Activated CD4-positive, alpha-beta T cell treated with anti-CD3 and anti-CD28 coated beads, Interleukin-2, amount 50 U/mL, for 1 hour (primary cell): Measurements from ENCODE around the gene RELL2.

ENCODE experiments used
- DNase-seq: peaks from one replicate; pipeline ENCODE4 v3.0.0-alpha.2; 2020

RELL2 gene

DNA sequence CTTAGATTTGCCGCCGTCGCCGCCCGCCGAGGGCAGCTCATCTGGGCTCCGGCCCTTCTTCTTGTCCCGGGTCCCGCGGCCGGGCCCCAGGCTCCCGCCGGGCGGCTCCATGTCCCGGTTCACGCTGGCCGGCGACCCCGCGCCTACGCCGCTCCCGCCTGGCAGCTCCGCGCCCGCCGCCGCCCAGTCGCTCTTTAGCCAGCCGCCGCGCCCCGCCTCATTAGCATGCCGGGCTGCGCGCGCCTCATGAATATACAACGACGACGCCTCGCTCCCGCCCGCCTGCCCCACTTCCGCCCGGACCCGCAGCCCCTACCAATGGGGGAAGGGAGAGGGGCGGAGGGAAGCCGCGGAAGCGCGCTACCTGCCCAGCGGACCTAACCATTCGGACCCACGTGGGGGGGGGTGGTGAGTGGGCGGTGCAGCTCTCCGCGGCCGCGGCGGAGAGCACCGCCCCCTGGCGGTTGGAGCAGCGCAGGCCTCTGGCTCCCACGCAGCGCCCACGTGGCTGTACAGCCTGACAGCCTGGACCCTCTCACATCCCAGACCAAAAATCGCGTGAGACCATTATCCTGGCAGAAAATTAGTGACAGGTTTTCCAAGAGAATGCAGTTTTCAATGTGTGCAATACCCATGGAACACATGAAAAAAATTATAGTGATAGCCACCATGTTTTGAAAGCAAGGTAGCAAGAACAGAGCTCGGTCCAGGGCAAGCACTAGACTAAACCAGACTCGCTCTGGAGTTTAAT, 17.8 kb upstream of the RELL2 start, which contains the start of gene DIAPH1:
Gene DIAPH1, minus strand, starts transcription at position 197 of the 751 bp plus-strand sequence. Its CDS starts 86 bp downstream, at position 111.
- peak; percentile 98 for DNase-seq

DNA sequence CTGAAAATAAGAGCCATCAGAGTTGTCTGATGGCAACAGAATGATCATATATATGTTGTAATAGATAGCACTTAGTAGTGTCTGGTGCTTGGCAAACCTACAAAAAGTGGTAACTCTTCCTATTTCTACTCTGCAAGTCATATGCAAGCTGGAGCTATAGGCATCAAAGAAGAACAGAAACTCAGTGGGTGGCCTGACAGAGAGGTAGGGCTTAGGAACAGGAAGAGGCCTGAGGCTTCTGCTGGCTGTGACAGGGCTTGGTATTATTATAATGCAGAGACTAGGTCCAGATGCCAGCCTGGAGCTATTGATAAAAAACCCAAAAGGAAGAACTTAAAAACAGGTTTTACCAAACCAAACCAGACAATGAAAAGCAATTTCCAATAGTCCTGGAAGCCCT, 13.6 kb upstream of the RELL2 start:
- DNase-seq, result no peak

DNA sequence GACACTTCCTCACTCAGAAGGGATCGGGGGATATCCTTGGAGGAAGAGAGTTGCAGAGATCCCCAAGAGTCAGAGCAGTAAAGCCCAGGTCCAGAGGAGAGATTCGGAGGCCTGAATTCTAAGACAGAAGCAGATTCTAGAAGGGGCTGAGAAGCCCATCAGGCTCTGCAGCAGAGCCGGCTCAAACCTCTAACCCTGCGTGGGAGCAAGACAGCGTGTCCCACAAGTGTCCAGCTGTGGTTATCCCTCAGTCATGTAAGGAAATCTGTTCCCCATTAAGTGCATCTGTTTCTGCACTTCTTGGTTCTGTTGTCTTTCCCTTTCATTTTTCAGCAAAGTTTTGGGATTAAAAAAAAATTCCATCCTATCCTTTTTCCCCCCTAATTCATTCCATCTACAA, 13.2 kb upstream of the RELL2 start:
- DNase-seq, result no peak

DNA sequence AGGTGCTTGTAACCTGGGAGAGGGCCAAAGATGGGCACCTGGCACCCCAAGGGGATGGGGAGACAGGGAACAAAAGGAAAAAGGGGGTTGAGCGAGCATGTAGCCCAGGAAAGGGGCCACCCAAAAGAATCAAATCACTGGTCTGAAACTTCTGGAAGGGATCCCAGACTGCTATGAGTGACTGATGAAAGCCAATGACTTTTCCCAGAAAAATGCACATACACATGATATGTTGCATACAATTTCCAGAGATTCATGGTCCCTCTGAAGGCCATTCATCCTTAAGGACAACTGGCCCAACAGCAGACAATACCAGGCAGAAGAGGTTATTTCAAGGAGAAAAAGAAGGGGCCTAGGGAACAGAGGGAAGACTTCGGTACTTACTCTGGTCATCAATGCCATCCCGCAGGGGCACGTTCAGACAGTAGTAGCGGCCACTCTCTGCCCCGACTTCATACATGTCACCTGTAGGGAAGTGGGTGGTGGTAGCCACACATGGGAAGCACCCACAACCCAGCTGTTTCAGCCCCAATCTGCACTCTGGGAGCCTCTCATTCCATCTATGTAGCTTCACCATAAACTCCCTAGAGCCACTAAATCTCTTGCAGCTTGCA, 8.5 kb upstream of the RELL2 start:
- no peak for DNase-seq

DNA sequence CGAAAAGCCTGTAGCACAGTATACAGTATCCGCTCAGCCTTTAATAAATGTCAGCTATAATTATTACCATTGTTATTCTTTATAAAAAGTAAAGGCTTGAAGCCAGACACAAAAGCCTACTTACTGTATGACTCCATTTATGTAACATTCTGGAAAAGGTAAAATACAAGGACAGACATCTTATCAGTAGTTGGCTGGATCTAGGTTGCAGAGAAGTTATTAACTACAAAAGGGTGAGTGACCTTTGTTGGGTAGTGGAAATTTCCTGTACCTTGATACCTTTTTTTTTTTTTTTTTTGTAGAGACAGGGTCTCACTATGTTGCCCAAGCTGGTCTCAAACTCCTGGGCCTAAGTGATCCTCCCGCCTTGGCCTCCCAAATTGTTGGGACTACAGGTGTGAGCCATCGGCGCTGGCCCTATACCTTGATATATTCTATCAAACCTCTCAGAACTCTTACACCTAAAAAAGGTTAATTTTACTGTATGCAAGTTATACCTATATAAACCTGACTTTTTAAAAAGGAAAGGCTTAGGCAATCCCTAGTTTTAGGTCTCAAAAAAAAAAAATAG, 6.1 kb upstream of the RELL2 start:
- DNase-seq, result no peak

DNA sequence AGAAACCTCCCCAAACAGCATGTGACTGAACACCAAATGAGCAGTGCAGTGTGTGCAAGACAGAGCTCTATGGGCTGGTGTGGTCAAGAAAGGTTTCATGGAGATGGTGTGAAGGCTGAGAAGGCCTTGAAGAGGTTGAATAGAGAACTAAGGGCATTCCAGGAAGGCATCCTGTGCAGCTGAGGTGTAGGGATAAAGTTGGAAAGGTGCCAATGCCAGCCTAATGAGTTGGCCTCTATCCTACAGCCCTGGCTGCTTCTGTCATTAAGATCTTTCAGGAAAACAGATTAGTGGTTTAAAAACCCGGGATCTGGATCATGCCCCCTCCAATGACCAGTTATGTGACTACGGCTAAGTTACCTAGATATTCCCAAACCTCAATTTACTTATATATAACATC, 4.1 kb upstream of the RELL2 start:
- DNase-seq, result no peak

DNA sequence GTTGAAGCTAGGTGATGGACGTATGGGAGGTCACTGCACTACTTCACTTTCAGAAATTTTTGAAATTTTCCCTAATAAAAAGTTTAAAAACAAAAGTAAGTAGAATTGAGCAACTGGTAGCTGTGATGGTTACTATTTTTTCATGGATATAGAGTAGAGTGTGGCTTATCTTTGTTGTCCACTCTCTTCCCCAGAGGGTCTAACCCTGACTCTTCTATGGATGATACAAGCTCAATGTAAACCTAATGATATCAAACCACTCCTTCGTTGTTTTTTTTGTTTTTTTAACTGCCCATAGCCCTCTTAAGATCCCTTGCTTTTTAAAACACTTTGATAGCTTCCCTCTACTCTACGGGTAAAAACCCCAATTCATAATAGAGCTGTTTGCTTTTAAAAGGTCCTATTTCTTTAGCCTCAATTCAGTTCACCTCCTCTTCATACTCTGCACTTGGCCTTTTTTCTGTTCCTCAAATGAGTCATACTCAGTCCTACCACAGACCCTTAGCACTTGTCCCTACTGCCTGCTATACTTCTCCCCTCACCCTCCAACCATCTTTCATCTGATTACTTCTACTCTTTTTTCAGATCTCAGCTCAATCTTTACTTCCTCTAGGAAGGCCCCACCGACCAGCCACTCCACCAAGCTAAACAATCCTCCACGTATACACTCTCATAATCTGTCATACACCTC, 2.8 kb upstream of the RELL2 start:
- DNase-seq, result no peak

DNA sequence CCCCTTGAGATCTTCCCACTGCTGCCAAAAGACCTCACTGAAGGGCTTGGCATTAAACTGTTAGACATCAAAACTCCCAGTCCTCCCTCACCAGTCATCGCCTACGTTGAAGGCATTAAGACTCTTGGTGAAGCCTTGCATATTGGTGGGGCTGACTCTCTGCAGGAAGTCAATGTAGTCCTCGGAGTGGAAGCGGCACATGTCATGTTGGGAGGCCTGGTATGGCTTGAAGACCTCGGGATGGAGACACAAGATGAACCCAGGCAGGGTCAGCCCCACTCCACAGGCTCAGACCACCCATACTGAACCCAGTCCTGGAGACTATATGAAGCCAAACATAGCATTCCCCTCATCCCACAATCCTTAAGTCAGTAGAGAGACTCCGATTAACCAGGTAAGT, 2.1 kb upstream of the RELL2 start:
- no peak for DNase-seq

DNA sequence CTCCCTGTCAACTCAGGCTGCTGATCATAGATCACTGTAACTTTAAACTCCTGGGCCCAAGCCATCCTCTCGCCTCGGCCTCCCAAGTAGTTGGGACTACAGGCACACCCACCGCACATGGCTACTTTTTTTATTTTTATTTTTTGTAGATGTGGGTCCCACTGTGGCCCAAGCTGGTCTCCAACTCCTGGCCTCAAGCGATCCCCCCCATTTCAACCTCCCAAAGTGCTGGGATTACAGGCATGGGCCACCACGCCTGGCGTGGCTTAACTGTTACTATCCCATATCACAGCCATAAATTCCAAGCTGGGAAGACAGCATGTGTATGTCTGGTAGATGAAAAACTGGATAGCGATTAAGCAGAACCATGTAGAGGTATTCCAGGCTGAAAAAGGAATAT, 1.2 kb upstream of the RELL2 start:
- DNase-seq, result no peak

DNA sequence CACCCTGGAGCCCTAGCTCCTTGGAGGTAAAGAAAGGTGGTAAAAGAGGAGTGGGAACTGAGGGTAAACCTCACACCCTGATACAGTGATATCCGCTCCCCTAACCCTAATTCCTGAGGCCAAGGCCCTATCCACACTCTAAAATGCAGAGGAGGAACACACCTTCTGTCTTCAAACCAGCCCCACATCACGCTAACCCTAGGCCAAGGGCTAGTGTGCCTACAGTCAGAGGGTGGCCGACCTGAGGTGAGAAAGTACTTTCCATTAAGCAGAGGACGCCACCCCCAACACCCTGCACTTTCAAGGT, 738 bp upstream of the RELL2 start:
- DNase-seq, result no peak

DNA sequence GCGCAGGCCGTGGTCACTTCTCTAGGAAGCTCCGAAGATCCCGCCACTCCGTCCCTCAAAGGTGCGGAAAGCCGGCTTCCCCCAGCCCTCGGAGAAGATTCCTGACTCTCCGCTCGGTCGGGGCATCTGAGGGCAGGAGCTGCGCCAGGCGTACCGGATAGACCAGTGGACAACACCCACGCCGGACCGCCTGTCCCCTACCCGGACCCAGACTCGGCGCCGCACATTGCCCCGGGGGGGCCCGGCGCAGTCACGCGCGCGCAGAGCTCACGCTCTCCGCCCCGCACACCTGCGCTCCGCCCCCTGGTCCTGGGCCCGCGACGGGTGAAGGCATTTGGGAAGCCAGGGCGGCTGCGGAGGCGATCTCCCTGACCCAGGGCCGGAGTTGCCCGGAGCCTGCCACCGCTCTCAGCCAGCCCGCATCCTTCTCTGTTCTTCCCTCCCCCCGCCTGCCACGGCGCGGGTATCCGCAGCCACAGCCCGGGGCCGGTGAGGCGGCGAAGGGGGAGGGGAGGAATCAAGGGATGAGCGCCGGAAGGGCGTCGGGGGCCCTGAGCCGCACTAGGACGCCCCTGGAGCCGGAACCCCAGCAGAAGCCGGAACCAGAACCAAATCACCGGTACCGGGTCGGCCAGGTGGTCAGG, 448 bp downstream of the RELL2 start:
- peak; percentile 46 for DNase-seq

DNA sequence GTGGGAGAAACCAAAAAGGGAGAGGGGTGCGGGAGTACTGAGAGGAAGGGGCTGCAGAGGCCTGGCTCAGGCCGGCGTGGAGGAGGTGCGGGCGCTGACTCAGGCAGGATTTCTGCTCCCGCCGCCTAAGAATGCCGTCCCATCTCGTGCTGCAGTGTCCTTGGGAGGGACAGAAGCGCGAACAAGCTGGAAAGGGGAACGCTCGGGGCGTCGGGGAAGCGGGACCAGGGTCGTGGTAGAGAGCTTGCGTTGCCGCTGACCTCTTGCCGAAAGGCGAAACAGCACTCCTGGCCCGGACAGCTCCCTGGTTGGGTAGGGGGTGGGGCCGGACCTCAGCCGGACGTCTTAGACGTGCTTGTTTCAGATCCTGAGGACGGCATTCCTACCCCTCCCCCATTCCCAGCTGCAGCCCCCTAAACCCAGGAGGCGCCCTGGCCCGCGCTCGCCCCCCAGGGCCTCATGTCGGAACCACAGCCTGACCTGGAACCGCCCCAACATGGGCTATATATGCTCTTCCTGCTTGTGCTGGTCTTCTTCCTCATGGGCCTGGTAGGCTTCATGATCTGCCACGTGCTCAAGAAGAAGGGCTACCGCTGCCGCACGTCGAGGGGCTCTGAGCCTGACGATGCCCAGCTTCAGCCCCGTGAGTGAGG, 1.1 kb downstream of the RELL2 start:
- DNase-seq, result peak; percentile 55

DNA sequence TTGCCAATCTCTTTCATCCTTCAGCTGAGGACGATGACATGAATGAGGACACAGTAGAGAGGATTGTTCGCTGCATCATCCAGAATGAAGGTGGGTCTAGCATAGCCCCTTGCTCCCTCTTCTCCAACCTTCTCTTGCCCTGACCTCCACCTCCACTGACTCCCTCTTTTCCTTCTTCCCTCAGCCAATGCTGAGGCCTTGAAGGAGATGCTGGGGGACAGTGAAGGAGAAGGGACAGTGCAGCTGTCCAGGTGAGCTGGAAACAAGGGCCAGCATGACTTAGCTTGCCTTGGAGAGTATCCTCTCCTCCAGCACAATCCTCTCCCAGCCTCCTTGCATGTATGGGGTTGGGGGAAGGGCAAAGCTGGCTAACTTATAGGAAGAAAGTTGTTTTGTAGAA, 2.0 kb downstream of the RELL2 start:
- DNase-seq, result no peak

DNA sequence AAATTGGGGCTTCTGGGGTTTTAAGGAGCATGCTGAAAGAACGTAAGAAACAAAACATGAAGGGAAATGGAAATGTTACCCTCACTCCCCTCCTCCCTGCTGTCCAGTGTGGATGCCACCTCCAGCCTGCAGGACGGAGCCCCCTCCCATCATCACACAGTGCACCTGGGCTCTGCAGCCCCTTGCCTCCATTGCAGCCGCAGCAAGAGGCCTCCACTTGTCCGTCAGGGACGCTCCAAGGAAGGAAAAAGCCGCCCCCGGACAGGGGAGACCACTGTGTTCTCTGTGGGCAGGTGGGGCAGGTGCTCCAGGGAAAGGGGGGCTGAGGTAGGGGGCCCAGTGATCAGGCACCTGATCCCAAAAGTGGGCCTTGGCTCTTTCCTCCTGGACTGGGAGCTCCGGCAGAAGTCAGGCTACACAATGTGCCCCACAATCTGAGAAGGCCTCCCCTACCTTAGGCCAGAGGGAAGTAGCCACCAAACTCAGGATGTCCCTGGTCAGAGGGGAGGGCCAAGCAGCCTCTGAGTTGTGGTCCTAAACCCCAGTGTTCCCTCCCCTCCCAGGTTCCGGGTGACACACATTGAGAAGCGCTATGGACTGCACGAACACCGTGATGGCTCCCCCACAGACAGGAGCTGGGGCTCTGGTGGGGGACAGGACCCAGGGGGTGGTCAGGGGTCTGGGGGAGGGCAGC, 2.7 kb downstream of the RELL2 start:
- DNase-seq, result no peak

DNA sequence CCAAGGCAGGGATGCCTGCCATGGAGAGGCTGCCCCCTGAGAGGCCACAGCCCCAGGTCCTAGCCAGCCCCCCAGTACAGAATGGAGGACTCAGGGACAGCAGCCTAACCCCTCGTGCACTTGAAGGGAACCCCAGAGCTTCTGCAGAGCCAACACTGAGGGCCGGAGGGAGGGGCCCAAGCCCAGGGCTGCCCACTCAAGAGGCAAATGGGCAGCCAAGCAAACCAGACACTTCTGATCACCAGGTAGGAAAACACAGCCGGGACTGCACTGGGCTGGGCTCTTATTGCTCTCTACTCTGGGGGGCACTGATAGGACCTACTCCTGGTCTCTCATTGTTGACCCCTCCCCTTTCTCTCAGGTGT, 3.2 kb downstream of the RELL2 start:
- DNase-seq, result no peak

DNA sequence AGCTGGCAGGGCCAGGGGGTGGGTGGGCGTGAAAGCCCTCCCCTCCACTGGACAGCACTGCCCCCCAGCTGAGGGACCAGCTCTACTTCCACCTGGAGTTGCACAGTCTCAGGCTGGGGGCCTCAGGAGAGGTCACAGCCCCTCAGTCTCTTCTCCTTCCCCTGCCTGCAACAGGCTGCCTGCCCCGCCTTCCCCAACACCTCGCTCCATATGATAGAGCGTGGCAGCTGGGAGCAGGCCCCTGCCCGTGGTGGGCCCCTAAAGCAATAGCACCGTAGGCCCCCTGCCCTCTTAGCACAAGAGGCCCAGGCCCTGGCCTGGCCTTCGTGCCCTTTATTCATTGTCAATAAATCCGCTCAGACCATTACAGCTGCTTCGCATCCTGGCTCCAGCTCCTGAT, 3.9 kb downstream of the RELL2 start:
- DNase-seq, result no peak

DNA sequence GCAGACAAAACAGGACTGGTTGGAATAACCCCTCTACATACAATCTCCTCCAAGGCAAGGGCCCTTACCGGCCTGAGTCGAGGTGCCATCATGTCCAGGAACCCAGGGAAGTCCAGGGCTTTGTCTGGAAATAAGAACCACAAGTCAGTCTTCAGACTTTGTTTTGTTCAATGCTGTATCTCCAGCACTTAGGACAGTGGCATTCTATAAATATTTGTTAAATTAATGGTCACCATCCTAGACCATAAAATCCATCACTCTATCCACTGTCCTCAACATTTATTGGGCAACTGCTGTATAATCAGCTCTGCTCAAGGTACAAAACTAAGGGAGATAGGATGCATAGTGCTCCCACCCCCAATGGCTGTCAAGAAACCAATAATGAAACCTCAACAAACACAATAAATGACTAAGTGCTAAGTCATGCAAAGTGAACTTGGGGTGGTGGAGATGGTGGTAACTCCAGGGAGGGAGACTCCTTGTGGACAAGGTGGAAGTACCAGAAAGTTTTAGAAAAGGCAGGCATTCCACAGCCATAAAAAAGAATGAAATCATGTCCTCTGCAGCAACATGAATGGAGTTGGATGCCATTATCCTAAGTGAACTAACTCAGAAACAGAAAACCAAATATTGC, 5.0 kb downstream of the RELL2 start:
- DNase-seq, result no peak

DNA sequence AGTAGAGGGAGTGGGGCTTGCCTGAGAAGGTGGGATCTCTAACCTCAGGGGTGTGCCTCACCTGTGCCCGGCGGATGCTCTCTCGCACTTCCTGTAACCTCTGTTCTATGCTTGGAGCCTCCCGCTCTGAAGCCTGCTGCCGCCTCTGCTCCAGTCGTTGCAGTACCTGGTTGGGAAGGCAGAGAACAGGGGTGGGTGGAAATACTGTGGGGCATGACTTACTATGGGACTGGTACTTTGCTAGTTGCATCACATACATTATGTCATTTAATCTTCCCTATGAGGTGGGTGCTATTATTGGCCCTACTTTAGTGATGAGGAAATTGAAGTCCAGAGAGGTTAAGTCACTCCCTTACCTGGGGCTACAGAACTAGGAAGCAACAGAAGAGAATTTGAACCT, 9.2 kb downstream of the RELL2 start:
- DNase-seq, result no peak

DNA sequence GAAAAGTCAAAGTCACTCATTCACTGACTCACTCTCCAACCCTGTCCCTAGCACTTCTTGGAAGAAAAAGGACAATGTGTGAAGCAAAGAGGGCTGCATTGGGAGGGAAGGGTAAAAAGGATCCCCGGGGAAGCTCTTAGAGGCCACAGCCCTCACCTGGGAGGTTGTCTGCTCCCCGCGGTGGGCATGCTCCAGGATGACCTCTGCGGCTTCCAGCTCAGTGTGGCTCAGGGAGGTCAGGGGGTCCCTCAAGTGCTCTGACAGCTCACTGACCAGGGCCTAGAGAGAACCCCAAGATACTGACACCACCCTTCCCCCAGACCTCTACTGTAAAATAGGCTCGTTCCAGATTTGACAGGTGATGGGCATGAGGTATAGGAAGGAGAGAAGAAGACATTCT, 10.4 kb downstream of the RELL2 start:
- DNase-seq, result no peak

DNA sequence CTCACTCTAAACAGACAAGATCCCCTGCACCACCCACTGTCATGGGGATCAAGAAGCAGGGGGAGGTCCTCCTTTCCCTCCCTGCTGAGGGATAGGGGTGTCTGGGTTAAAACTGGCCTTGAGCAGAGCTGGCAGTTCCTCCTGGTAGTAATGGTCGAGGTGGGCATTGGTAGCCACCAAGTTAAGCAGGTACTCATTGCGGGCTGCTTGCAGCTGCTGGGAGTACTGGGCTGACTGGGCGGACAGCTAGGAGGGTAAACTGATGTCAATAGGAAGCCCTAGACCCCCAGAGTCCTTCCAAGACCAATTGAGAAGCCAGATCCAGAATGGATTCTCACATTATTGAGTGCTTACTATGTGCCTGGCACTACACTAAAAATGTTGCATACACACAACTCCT, 11.1 kb downstream of the RELL2 start:
- no peak for DNase-seq

DNA sequence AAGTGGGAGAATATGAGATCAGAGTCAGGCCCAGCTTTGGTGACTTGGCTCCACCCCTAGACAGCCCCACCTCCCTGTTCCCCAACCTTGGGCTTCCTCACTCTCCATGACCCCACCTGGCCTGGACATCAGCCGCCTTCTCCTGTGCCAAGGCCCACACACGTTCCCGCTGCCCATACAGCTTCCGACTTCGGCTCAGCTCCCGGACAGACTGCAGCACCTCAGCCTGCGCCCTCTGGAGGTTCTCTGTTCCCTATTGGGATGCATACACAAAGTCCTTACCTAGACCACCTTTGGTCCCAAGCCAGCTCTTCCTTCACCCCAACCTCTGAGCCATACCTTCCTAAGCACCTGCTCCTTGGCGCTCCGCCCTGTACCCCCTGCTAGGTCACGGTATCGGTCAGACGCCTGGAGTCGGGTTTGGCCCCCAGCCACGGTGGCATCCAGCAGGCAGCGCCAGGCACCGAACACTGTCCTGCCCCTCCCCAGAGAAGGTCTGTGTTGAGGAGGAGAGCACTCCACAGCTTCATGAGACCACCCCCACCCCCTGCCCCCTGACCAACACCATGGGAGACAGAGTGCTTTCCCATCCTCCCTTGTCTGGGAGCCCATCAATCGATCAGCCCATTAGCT, 12.4 kb downstream of the RELL2 start:
- no peak for DNase-seq

DNA sequence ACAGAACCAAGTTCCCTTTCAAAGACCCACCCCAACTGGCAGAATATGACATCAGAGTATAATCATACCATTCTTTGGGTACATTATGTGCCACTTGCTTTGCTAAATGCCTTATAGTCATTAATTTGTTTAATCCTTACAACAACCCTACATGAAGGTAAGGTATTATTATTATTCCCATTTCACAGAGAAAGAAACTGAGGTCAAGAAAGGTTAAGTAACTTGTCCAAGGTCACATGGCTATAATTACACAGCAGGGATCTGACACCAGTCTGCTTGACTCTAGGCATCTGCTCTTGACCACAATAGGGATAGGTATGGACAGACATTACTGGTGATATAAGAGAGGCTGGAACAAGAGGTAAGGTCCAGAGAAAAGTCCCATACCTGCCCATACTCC, 13.2 kb downstream of the RELL2 start:
- no peak for DNase-seq
